Adrenal gland (tissue), 5 donors: ENCODE results near the gene TNFRSF18.

Experiments used
- CTCF ChIP-seq, 6 experiments: fragments of 450-650 bp in 4 of 6; fragments of 200-600 bp in 2 of 6; sonication (generic) in 1 of 6; IDR thresholded peaks; 1 replicate in 5 of 6; 2 replicates in 1 of 6; pipeline versions ENCODE4 v1.5.1 to v1.8.0; 2016 to 2021; ENCODE audit warnings: antibody characterized with exemption in 6 of 6, mild to moderate bottlenecking in 2 of 6, moderate library complexity in 1 of 6
- POLR2A ChIP-seq, 2 donors: fragments of 450-650 bp; IDR thresholded peaks; one replicate each; pipeline ENCODE4 v1.6.1; 2017; ENCODE audit warnings: antibody characterized with exemption in 2 of 2, mild to moderate bottlenecking in 2 of 2, moderate library complexity in 1 of 2
- donor health status: DM: no; HTN: no; CAD: no.

GRCh38 chr1:1223321-1223720 is 16.9 kb upstream of the TNFRSF18 start:
- no peak for TF ChIP-seq CTCF (IDR thresholded peaks at IDR 0.05)
- no peak for TF ChIP-seq POLR2A (IDR thresholded peaks at IDR 0.05)
